MCF 10A (cell line): ENCODE data around the gene IPPK. TPM values are rescaled to one million over a fixed set of nuclear protein-coding genes. Genes with fewer than 3 reads are reported as not detected.
"Not testable (repeated sequence)": the region's sequence is repeated elsewhere in the genome, so short reads cannot be mapped to it uniquely, and the experiment has no call there.

Experiments
- BruUV-seq: library from RNA; stranded (reverse); fragments of 400-500 nt; replicated peaks from 2 replicates; lab custom pipeline; 2021; lab: Mats Ljungman, UMichigan
- CTCF ChIA-PET: fragments of 300-600 bp; sonication (Branson Sonifier 250); formaldehyde crosslinking; extraction: SDS; loops from one replicate; lab custom pipeline; 2021; ENCODE audit warnings: antibody characterized with exemption, inconsistent platforms; lab: Yijun Ruan, JAX
- POLR2A ChIA-PET: fragments of 300-600, 350-650 bp; sonication (Branson Sonifier 250); formaldehyde crosslinking; extraction: SDS; loops from one replicate; lab custom pipeline; 2020; ENCODE audit warnings: antibody characterized with exemption, inconsistent platforms; lab: Yijun Ruan, JAX
- DNase-seq: peaks from one replicate; pipeline ENCODE4 v3.0.0-alpha.2; 2018; ENCODE audit not compliant: unreplicated experiment
- H3K27ac Mint-ChIP-seq: one replicate; pipeline ENCODE4 v1.8.0; 2022; ENCODE audit warnings: mild to moderate bottlenecking, low read depth, mixed read lengths; ENCODE audit not compliant: unreplicated experiment
- H3K27me3 Mint-ChIP-seq: one replicate; pipeline ENCODE4 v1.8.0; 2022; ENCODE audit warnings: mixed read lengths; ENCODE audit not compliant: insufficient read depth, unreplicated experiment
- H3K36me3 Mint-ChIP-seq: one replicate; pipeline ENCODE4 v1.8.0; 2022; ENCODE audit warnings: mild to moderate bottlenecking, moderate library complexity, mixed read lengths; ENCODE audit not compliant: insufficient read depth, unreplicated experiment
- H3K4me1 Mint-ChIP-seq: one replicate; pipeline ENCODE4 v1.8.0; 2022; ENCODE audit warnings: mixed read lengths; ENCODE audit not compliant: insufficient read depth, unreplicated experiment
- H3K4me3 Mint-ChIP-seq: one replicate; pipeline ENCODE4 v1.8.0; 2022; ENCODE audit warnings: mild to moderate bottlenecking, moderate library complexity, mixed read lengths; ENCODE audit not compliant: unreplicated experiment
- H3K9me3 Mint-ChIP-seq: one replicate; pipeline ENCODE4 v1.8.0; 2022; ENCODE audit warnings: mixed read lengths; ENCODE audit not compliant: unreplicated experiment
- intact Hi-C: fragments of 100-400 bp; cut with micrococcal nuclease; formaldehyde crosslinking; loops from 2 replicates; pipeline ENCODE4 v1.14.1; 2022
- total RNA-seq: library from RNA; stranded (reverse); gene quantifications from 2 replicates; pipeline ENCODE4 v1.2.3, GENCODE V29; 2022
- TF ChIP-seq, protein P1 (sequence below): fragments of 200-600 bp; IDR thresholded peaks from one replicate; pipeline ENCODE4 v1.8.0; 2022; ENCODE audit warnings: antibody characterized with exemption, mild to moderate bottlenecking; ENCODE audit not compliant: unreplicated experiment

IPPK gene
- total RNA-seq, 1 experiment from 2014 or later, result 16.6 TPM

DNA sequence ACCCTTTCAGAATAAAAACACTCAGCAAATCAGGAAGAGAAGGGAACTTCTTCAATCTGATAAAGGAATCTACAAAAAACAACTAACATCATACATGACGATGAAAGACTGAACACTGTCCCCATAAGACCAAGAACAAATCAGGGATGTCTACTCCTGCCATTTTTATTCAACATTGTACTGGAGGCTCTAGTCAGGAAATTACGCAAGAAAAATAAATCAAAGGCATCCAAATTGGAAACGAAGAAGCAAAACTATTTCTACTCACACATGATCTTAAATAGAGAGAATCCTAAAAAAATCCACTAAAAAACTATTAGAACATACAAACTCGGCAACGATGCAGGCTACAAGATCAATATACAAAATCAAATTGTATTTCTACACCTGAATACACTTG, 42.3 kb downstream of the IPPK start:
- DNase-seq, result no peak
- intact Hi-C loops, result no loop called here
- Mint-ChIP-seq H3K9me3 (peaks cover 5% of the 10 kb centered on the region), H3K36me3 (peaks cover 88% of the 10 kb centered on the region), H3K4me1 (peaks cover 6% of the 10 kb centered on the region), H3K27ac (no peak overlapping the region), H3K4me3 (no peak overlapping the region), H3K27me3 (no peaks in the 10 kb centered on the region)
- ChIA-PET CTCF (no interaction called here), POLR2A (no interaction called here)
- TF ChIP-seq, protein P1, sequence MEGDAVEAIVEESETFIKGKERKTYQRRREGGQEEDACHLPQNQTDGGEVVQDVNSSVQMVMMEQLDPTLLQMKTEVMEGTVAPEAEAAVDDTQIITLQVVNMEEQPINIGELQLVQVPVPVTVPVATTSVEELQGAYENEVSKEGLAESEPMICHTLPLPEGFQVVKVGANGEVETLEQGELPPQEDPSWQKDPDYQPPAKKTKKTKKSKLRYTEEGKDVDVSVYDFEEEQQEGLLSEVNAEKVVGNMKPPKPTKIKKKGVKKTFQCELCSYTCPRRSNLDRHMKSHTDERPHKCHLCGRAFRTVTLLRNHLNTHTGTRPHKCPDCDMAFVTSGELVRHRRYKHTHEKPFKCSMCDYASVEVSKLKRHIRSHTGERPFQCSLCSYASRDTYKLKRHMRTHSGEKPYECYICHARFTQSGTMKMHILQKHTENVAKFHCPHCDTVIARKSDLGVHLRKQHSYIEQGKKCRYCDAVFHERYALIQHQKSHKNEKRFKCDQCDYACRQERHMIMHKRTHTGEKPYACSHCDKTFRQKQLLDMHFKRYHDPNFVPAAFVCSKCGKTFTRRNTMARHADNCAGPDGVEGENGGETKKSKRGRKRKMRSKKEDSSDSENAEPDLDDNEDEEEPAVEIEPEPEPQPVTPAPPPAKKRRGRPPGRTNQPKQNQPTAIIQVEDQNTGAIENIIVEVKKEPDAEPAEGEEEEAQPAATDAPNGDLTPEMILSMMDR, result no peak
- BruUV-seq, result no TSS peak

GRCh38 chr9:92626484-92626883, 43.4 kb downstream of the IPPK start:
- POLR2A ChIA-PET, result no interaction called here
- Mint-ChIP-seq H3K4me1 (peaks cover 6% of the 10 kb centered on the region), H3K9me3 (peaks cover 5% of the 10 kb centered on the region), H3K36me3 (peaks cover 88% of the 10 kb centered on the region), H3K4me3 (no peak overlapping the region), H3K27ac (no peak overlapping the region), H3K27me3 (no peaks in the 10 kb centered on the region)
- intact Hi-C loops, result no loop called here
- TF ChIP-seq, protein P1, result no peak
- CTCF ChIA-PET, result interaction anchor here (1.4 kb wide), 1 partner anchor 10 kb away, joined by 3 read pairs; no protein-coding TSS in a partner anchor
- no TSS peak for BruUV-seq
- DNase-seq, result no peak

GRCh38 chr9:92623936-92624335, 46.0 kb downstream of the IPPK start:
- CTCF ChIA-PET, result interaction anchor here (0.5 to 0.6 kb wide), 2 partner anchors 133 to 312 kb away, joined by 3 to 4 read pairs; no protein-coding TSS in a partner anchor
- peaks cover 78% of the 10 kb centered on the region for H3K36me3 Mint-ChIP-seq
- BruUV-seq, H3K27me3 Mint-ChIP-seq, H3K4me1 Mint-ChIP-seq, intact Hi-C loops, DNase-seq, H3K4me3 Mint-ChIP-seq, H3K27ac Mint-ChIP-seq, H3K9me3 Mint-ChIP-seq, POLR2A ChIA-PET: not testable (repeated sequence)

DNA sequence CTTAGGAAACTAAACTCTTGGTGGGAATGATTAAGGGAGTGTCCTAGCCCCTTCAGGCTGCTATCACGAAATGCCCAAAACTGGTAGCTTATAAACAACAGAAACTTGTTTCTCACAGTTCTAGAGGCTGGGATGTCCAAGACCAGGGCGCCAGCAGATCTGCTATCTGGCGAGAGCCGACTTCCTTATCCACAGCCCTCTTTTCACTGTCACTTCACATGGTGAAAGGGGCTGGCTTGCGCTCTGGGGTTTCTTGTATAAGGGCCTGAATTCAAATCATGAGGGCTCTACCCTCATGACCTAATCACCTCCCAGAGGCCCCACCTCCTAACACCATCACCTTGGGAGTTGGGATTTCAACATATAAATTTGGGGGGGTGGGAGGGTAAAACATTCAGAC, 49.1 kb downstream of the IPPK start:
- POLR2A ChIA-PET, result interaction anchor here (0.8 kb wide), 1 partner anchor 10 kb away, joined by 5 read pairs; no protein-coding TSS in a partner anchor
- no peak for DNase-seq
- no peaks in the 10 kb centered on the region for H3K27me3 Mint-ChIP-seq

More for the DNA sequence above, 49.1 kb downstream of the IPPK start:
- CTCF ChIA-PET, result interaction anchor here (0.8 kb wide), 1 partner anchor 11 kb away, joined by 3 read pairs; no protein-coding TSS in a partner anchor
- Mint-ChIP-seq H3K4me3 (no peak overlapping the region), H3K36me3 (peaks cover 84% of the 10 kb centered on the region), H3K9me3 (no peaks in the 10 kb centered on the region), H3K4me1 (no peaks in the 10 kb centered on the region), H3K27ac (no peak overlapping the region)
- TF ChIP-seq, protein P1, result no peak
- intact Hi-C loops, result no loop called here
- no TSS peak for BruUV-seq
